ENCODE measurements around the gene HSF2.

Gene HSF2

GRCh38 chr6:122404444-122404843 is 5.0 kb downstream of the HSF2 start:
- Histone ChIP-seq H3K9ac (ENCODE audit: low read length) (no peak overlapping the region), H3K4me3 (ENCODE audit: insufficient read depth, low read length, poor library complexity, severe bottlenecking) (no peak overlapping the region), H3K9me2 (replicated peaks; ENCODE audit: insufficient read depth, low read length) (no peaks in the 10 kb centered on the region), H3K36me3 (ENCODE audit: low read length) (no peaks in the 10 kb centered on the region), H3K9me3 (ENCODE audit: insufficient read depth, low read length) (no peaks in the 10 kb centered on the region), H3K27ac (ENCODE audit: low read depth, low read length) (no peak overlapping the region), H3K27me3 (ENCODE audit: low read length) (no peaks in the 10 kb centered on the region), H3F3A (ENCODE audit: insufficient read depth) (no peaks in the 10 kb centered on the region), H2AFZ (ENCODE audit: low read depth, low read length, severe bottlenecking) (no peak overlapping the region), H4K20me1 (ENCODE audit: low read depth, low read length) (peaks cover 29% of the 10 kb centered on the region), H3K79me2 (ENCODE audit: insufficient read depth, low read length) (peaks cover 99% of the 10 kb centered on the region), H3K4me2 (ENCODE audit: low read depth, low read length, poor library complexity, severe bottlenecking) (no peak overlapping the region)
- TF ChIP-seq EZH2phosphoT487 (conservative IDR thresholded peaks at IDR 0.05; ENCODE audit: low read length), result no peak
- no peak for TF ChIP-seq CTCF (IDR thresholded peaks at IDR 0.05; ENCODE audit: insufficient read depth, low read length, poor library complexity, severe bottlenecking)

GRCh38 chr6:122405417-122405816 is 6.0 kb downstream of the HSF2 start:
- no peaks in the 10 kb centered on the region for H3K9me3 ChIP-seq (ENCODE audit: insufficient read depth, low read length)
- no peak overlapping the region for H2AFZ ChIP-seq (ENCODE audit: low read depth, low read length, severe bottlenecking)
- no peak overlapping the region for H3K9ac ChIP-seq (ENCODE audit: low read length)
- no peak overlapping the region for H3K4me3 ChIP-seq (ENCODE audit: insufficient read depth, low read length, poor library complexity, severe bottlenecking)
- H3K4me2 ChIP-seq (ENCODE audit: low read depth, low read length, poor library complexity, severe bottlenecking), result no peak overlapping the region
- H3K27ac ChIP-seq (ENCODE audit: low read depth, low read length), result no peak overlapping the region
- TF ChIP-seq EZH2phosphoT487 (conservative IDR thresholded peaks at IDR 0.05; ENCODE audit: low read length) (no peak), CTCF (IDR thresholded peaks at IDR 0.05; ENCODE audit: insufficient read depth, low read length, poor library complexity, severe bottlenecking) (no peak)
- H4K20me1 ChIP-seq (ENCODE audit: low read depth, low read length), result peaks cover 27% of the 10 kb centered on the region
- H3F3A ChIP-seq (ENCODE audit: insufficient read depth), result no peaks in the 10 kb centered on the region
- peaks cover 100% of the 10 kb centered on the region for H3K79me2 ChIP-seq (ENCODE audit: insufficient read depth, low read length)
- no peaks in the 10 kb centered on the region for H3K36me3 ChIP-seq (ENCODE audit: low read length)
- no peaks in the 10 kb centered on the region for H3K27me3 ChIP-seq (ENCODE audit: low read length)
- H3K9me2 ChIP-seq (replicated peaks; ENCODE audit: insufficient read depth, low read length), result no peaks in the 10 kb centered on the region

- Histone ChIP-seq H3K79me2 (ENCODE audit: insufficient read depth, low read length) (peaks cover 100% of the 10 kb centered on the region), H3K4me2 (ENCODE audit: low read depth, low read length, poor library complexity, severe bottlenecking) (no peak overlapping the region)
These were observed 6.7 kb downstream of the HSF2 start for GRCh38 chr6:122406187-122406586.

More at GRCh38 chr6:122406187-122406586, 6.7 kb downstream of the HSF2 start:
- Histone ChIP-seq H3K4me3 (ENCODE audit: insufficient read depth, low read length, poor library complexity, severe bottlenecking) (no peak overlapping the region), H3K9me3 (ENCODE audit: insufficient read depth, low read length) (no peaks in the 10 kb centered on the region), H3F3A (ENCODE audit: insufficient read depth) (no peaks in the 10 kb centered on the region), H2AFZ (ENCODE audit: low read depth, low read length, severe bottlenecking) (no peak overlapping the region), H3K36me3 (ENCODE audit: low read length) (no peaks in the 10 kb centered on the region), H4K20me1 (ENCODE audit: low read depth, low read length) (peaks cover 27% of the 10 kb centered on the region), H3K27me3 (ENCODE audit: low read length) (no peaks in the 10 kb centered on the region), H3K9ac (ENCODE audit: low read length) (no peak overlapping the region), H3K27ac (ENCODE audit: low read depth, low read length) (no peak overlapping the region), H3K9me2 (replicated peaks; ENCODE audit: insufficient read depth, low read length) (no peaks in the 10 kb centered on the region)
- no peak for TF ChIP-seq EZH2phosphoT487 (conservative IDR thresholded peaks at IDR 0.05; ENCODE audit: low read length)
- TF ChIP-seq CTCF (IDR thresholded peaks at IDR 0.05; ENCODE audit: insufficient read depth, low read length, poor library complexity, severe bottlenecking), result no peak

All from SU-DHL-6 (cell line).